ENCODE measurements around the gene KRTAP6-2. TPM values are rescaled to one million over a fixed set of nuclear protein-coding genes. Genes with fewer than 3 reads are reported as not detected.

The KRTAP6-2 gene
- total and polyA plus RNA-seq, 2 experiments from 2014 or later: not detected

DNA sequence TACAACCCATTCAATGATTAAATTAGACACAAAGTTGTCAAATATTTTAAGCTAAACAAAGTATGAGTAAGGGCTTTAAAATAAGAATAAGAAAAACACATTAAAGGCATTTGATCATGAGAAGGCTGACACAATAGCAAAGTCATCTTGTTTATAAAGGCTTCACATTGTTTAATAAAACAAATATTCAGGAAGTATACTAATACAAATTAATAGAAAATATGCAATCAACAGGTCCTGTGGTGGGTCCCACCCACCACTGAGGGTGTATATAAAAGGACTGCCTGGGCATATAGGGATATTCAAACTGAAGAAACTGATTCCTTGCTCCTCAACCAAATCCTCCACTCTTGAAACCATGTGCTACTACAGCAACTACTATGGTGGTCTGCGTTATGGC, 36.2 kb upstream of the KRTAP6-2 start, which contains the start of gene KRTAP20-2:
Gene KRTAP20-2, plus strand, starts transcription at position 301 of the 400 bp plus-strand sequence. Its CDS starts 58 bp downstream, at position 359.
- no peak within 1 kb of the TSS for H3K27ac ChIP-seq
- in situ Hi-C loops (cut with MboI): no loop called here

DNA sequence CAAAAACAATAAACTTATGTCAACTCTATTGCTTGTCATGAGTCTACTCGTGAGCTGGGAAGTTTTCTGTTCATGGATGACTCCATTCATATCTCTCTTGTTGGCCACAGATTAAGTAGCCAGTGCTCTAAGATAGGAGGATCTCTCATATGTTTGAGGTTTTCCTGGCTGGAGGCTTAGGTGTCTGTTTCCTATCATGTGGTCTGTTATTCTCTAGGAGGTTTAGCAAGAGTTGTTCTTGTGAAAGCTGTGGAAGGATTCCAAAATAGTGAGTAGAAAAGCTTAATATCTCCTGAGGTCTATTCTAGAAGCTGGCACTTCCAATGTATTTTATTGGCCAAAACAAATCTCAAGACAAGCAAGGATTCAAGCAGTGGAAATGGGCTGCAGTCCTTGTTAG, 30.5 kb upstream of the KRTAP6-2 start:
- no peaks in the 10 kb centered on the region for H3K79me2 ChIP-seq (ENCODE audit: insufficient read depth)
- in situ Hi-C loops (cut with MboI): no loop called here

More for the DNA sequence above, 36.2 kb upstream of the KRTAP6-2 start, which contains the start of gene KRTAP20-2:
- no peak for TF ChIP-seq EZH2phosphoT487 (IDR thresholded peaks at IDR 0.05; ENCODE audit: insufficient read depth, low read depth)
- no peak for TF ChIP-seq EZH2 (IDR thresholded peaks at IDR 0.05; ENCODE audit: insufficient read depth, poor library complexity, severe bottlenecking)
- Histone ChIP-seq H3K27me3 (replicated peaks; ENCODE audit: insufficient read depth) (no peaks in the 10 kb centered on the region), H4K20me1 (ENCODE audit: insufficient read depth) (no peaks in the 10 kb centered on the region), H3K9me2 (ENCODE audit: insufficient read depth) (no peaks in the 10 kb centered on the region), H3K9me3 (ENCODE audit: low read depth) (no peaks in the 10 kb centered on the region), H3K36me3 (ENCODE audit: low read depth) (no peaks in the 10 kb centered on the region), H3K4me2 (ENCODE audit: unreplicated experiment) (no peak within 1 kb of the TSS), H3K9ac (no peak within 1 kb of the TSS), H2AFZ (no peak within 1 kb of the TSS), H3K79me2 (ENCODE audit: insufficient read depth) (no peaks in the 10 kb centered on the region), H3F3A (ENCODE audit: insufficient read depth) (no peaks in the 10 kb centered on the region), H3K4me3 (no peak within 1 kb of the TSS), H3K4me1 (ENCODE audit: insufficient read depth) (no peaks in the 10 kb centered on the region)
- no peak for DNase-seq
- 21 to 31% methylated on average over 1 of the region's 1 CpG for WGBS, 2 experiments (ENCODE audit: low coverage in 1 of 2, low lambda C conversion rate in 2 of 2, missing lambda C conversion rate in 2 of 2)

DNA sequence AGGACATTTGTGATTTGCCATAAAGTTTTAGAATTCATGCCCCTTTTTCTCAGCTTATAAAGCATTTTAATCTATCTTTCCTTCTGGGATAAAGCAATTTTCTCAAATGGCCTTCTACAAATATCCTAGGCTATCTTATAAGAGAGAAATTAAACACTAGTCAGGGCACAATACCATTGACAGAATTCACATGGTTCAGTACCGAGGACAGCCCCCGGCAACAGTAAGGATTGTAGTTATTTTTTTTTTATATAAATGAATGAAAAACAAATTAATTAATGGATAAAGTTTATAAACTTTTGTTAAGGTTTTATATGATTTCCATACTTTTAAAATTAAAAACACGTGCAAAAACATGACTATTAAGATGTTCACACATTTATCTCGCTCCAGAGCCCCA, 29.4 kb upstream of the KRTAP6-2 start:
- no peaks in the 10 kb centered on the region for H4K20me1 ChIP-seq (ENCODE audit: insufficient read depth)
- no peak overlapping the region for H3K4me3 ChIP-seq
- TF ChIP-seq EZH2 (IDR thresholded peaks at IDR 0.05; ENCODE audit: insufficient read depth, poor library complexity, severe bottlenecking) (no peak), EZH2phosphoT487 (IDR thresholded peaks at IDR 0.05; ENCODE audit: insufficient read depth, low read depth) (no peak)
- peaks cover 4% of the 10 kb centered on the region for H3K9me3 ChIP-seq (ENCODE audit: low read depth)
- no peak for DNase-seq
- no peak overlapping the region for H2AFZ ChIP-seq
- H3K9ac ChIP-seq: no peak overlapping the region
- no peaks in the 10 kb centered on the region for H3K36me3 ChIP-seq (ENCODE audit: low read depth)
- H3K79me2 ChIP-seq (ENCODE audit: insufficient read depth): no peaks in the 10 kb centered on the region
- in situ Hi-C loops (cut with MboI): no loop called here
- H3K9me2 ChIP-seq (ENCODE audit: insufficient read depth): no peaks in the 10 kb centered on the region
- no peaks in the 10 kb centered on the region for H3K4me1 ChIP-seq (ENCODE audit: insufficient read depth)
- 20 to 21% methylated on average over 4 of the region's 4 CpGs for WGBS, 2 experiments (ENCODE audit: low coverage in 1 of 2, low lambda C conversion rate in 2 of 2, missing lambda C conversion rate in 2 of 2)
- H3F3A ChIP-seq (ENCODE audit: insufficient read depth): no peaks in the 10 kb centered on the region
- no peak overlapping the region for H3K27ac ChIP-seq
- no peaks in the 10 kb centered on the region for H3K27me3 ChIP-seq (replicated peaks; ENCODE audit: insufficient read depth)
- H3K4me2 ChIP-seq (ENCODE audit: unreplicated experiment): no peak overlapping the region

More for the DNA sequence above, 30.5 kb upstream of the KRTAP6-2 start:
- Histone ChIP-seq H3K4me1 (ENCODE audit: insufficient read depth) (no peaks in the 10 kb centered on the region), H3K27ac (no peak overlapping the region), H3K4me3 (no peak overlapping the region), H4K20me1 (ENCODE audit: insufficient read depth) (no peaks in the 10 kb centered on the region), H3K36me3 (ENCODE audit: low read depth) (no peaks in the 10 kb centered on the region), H3K4me2 (ENCODE audit: unreplicated experiment) (no peak overlapping the region), H3F3A (ENCODE audit: insufficient read depth) (no peaks in the 10 kb centered on the region), H2AFZ (no peak overlapping the region), H3K9me2 (ENCODE audit: insufficient read depth) (no peaks in the 10 kb centered on the region), H3K9me3 (ENCODE audit: low read depth) (peaks cover 4% of the 10 kb centered on the region), H3K27me3 (replicated peaks; ENCODE audit: insufficient read depth) (no peaks in the 10 kb centered on the region), H3K9ac (no peak overlapping the region)
- WGBS, 2 experiments (ENCODE audit: low coverage in 1 of 2, low lambda C conversion rate in 2 of 2, missing lambda C conversion rate in 2 of 2): 28 to 36% methylated on average over 1 of the region's 1 CpG
- no peak for DNase-seq
- TF ChIP-seq EZH2 (IDR thresholded peaks at IDR 0.05; ENCODE audit: insufficient read depth, poor library complexity, severe bottlenecking): no peak
- TF ChIP-seq EZH2phosphoT487 (IDR thresholded peaks at IDR 0.05; ENCODE audit: insufficient read depth, low read depth): no peak

GRCh38 chr21:30625449-30626165, 26.9 kb upstream of the KRTAP6-2 start:
- Histone ChIP-seq H3K27ac (no peak overlapping the region), H3K9me3 (ENCODE audit: low read depth) (peaks cover 4% of the 10 kb centered on the region), H3K4me3 (no peak overlapping the region), H3F3A (ENCODE audit: insufficient read depth) (no peaks in the 10 kb centered on the region), H3K27me3 (replicated peaks; ENCODE audit: insufficient read depth) (no peaks in the 10 kb centered on the region), H3K4me1 (ENCODE audit: insufficient read depth) (no peaks in the 10 kb centered on the region), H3K79me2 (ENCODE audit: insufficient read depth) (no peaks in the 10 kb centered on the region), H3K9me2 (ENCODE audit: insufficient read depth) (no peaks in the 10 kb centered on the region), H2AFZ (no peak overlapping the region), H4K20me1 (ENCODE audit: insufficient read depth) (no peaks in the 10 kb centered on the region), H3K4me2 (ENCODE audit: unreplicated experiment) (no peak overlapping the region), H3K36me3 (ENCODE audit: low read depth) (no peaks in the 10 kb centered on the region), H3K9ac (no peak overlapping the region)
- no peak for DNase-seq
- WGBS, 2 experiments (ENCODE audit: low coverage in 1 of 2, low lambda C conversion rate in 2 of 2, missing lambda C conversion rate in 2 of 2): 12 to 20% methylated on average over 4 of the region's 4 CpGs
- in situ Hi-C loops (cut with MboI): no loop called here
- TF ChIP-seq EZH2phosphoT487 (IDR thresholded peaks at IDR 0.05; ENCODE audit: insufficient read depth, low read depth): no peak
- no peak for TF ChIP-seq EZH2 (IDR thresholded peaks at IDR 0.05; ENCODE audit: insufficient read depth, poor library complexity, severe bottlenecking)
